Endothelial cell of umbilical vein (primary cell): Measurements from ENCODE around the gene GAB1. TPM values are rescaled to one million over a fixed set of nuclear protein-coding genes. Genes with fewer than 3 reads are reported as not detected.
A peak's percentile ranks its signal among the peaks of the same experiment; 100 is the strongest.

Source experiments
- BruUV-seq: library from RNA; stranded (reverse); fragments of 400-500 nt; replicated peaks from 2 replicates; lab custom pipeline; 2021; lab: Mats Ljungman, UMichigan
- CTCF ChIA-PET: fragments of 300-600, 350-600 bp; sonication (Branson Sonifier 250); formaldehyde crosslinking; loops from one replicate; lab custom pipeline; 2021; ENCODE audit warnings: antibody characterized with exemption, inconsistent platforms; lab: Charles Lee
- POLR2A ChIA-PET: fragments of 300-600, 350-600 bp; sonication (Branson Sonifier 250); formaldehyde crosslinking; loops from one replicate; lab custom pipeline; 2021; ENCODE audit warnings: antibody characterized with exemption, inconsistent platforms; lab: Charles Lee
- DNase-seq: peaks from one replicate; pipeline ENCODE4 v3.0.0-alpha.2; 2011; ENCODE audit warnings: low read depth, low spot score
- FAIRE-seq: peaks from 2 replicates; lab custom pipeline; 2011; peaks lifted over from hg19 to GRCh38; lab: Jason Lieb, UNC
- H2AFZ ChIP-seq: 2 replicates; pipeline ENCODE4 v1.6.0; 2012; ENCODE audit warnings: low read depth, low read length, control low read depth, inconsistent platforms
- H3K27ac ChIP-seq: 2 replicates; pipeline ENCODE4 v1.5.1; 2011; ENCODE audit warnings: low read depth, mild to moderate bottlenecking, control low read depth, low read length, moderate library complexity; ENCODE audit not compliant: insufficient read depth
- H3K27me3 ChIP-seq, 2 experiments: 2 replicates each; pipeline versions ENCODE4 v1.6.0 to v1.6.1; 2011; ENCODE audit warnings: low read length in 2 of 2, mixed read lengths in 1 of 2; ENCODE audit not compliant: control insufficient read depth in 2 of 2, insufficient read depth in 2 of 2
- H3K36me3 ChIP-seq, 2 experiments: 2 replicates in 1 of 2; 3 replicates in 1 of 2; pipeline ENCODE4 v1.5.1; 2011; ENCODE audit warnings: low read length in 2 of 2, mild to moderate bottlenecking in 1 of 2, moderate library complexity in 1 of 2; ENCODE audit not compliant: control insufficient read depth in 2 of 2, insufficient read depth in 2 of 2; ENCODE audit errors: extremely low read depth in 1 of 2
- H3K4me1 ChIP-seq: 3 replicates; pipeline ENCODE4 v1.5.1; 2011; ENCODE audit warnings: mild to moderate bottlenecking, low read length; ENCODE audit not compliant: control insufficient read depth, insufficient read depth; ENCODE audit errors: extremely low read depth
- H3K4me2 ChIP-seq: 2 replicates; pipeline ENCODE4 v1.6.1; 2011; ENCODE audit warnings: low read length, control low read depth, mixed read lengths; ENCODE audit not compliant: insufficient read depth
- H3K4me3 ChIP-seq, 3 experiments: fragments of 200-600 bp in 1 of 3; sonication (generic), shearing (Covaris generic) in 1 of 3; replicated peaks in 1 of 3; 2 replicates each; pipeline ENCODE4 v1.5.1; 2011 to 2016; ENCODE audit warnings: control low read depth in 3 of 3, low read length in 3 of 3, mild to moderate bottlenecking in 2 of 3, inconsistent platforms in 1 of 3, low read depth in 1 of 3, moderate library complexity in 1 of 3; ENCODE audit not compliant: insufficient read depth in 1 of 3
- H3K79me2 ChIP-seq: 2 replicates; pipeline ENCODE4 v1.6.0; 2012; ENCODE audit warnings: low read length, inconsistent platforms; ENCODE audit not compliant: control insufficient read depth, insufficient read depth
- H3K9ac ChIP-seq: replicated peaks from 2 replicates; pipeline ENCODE3; 2011; ENCODE audit warnings: low read length, control low read depth; ENCODE audit not compliant: insufficient read depth; ENCODE audit errors: extremely low read depth
- H3K9me1 ChIP-seq: replicated peaks from 3 replicates; pipeline ENCODE4 v1.6.0; 2011; ENCODE audit warnings: mild to moderate bottlenecking, low read length; ENCODE audit not compliant: control insufficient read depth, insufficient read depth; ENCODE audit errors: extremely low read depth
- H3K9me3 ChIP-seq: replicated peaks from 2 replicates; pipeline ENCODE4 v1.5.1; 2012; ENCODE audit warnings: low read length, inconsistent platforms; ENCODE audit not compliant: control insufficient read depth, insufficient read depth
- H4K20me1 ChIP-seq: replicated peaks from 2 replicates; pipeline ENCODE3; 2011; ENCODE audit warnings: mild to moderate bottlenecking, low read length; ENCODE audit not compliant: control insufficient read depth, insufficient read depth; ENCODE audit errors: extremely low read depth
- CTCF ChIP-seq, 2 donors: IDR thresholded peaks; 1 replicate in 1 of 2; 2 replicates in 1 of 2; pipeline ENCODE4 v1.5.1; 2011; ENCODE audit warnings: low read length in 2 of 2, mild to moderate bottlenecking in 2 of 2, moderate library complexity in 2 of 2, control low read depth in 1 of 2, inconsistent platforms in 1 of 2, low read depth in 1 of 2; ENCODE audit not compliant: insufficient read depth in 1 of 2; ENCODE audit errors: extremely low read depth in 1 of 2
- EZH2 ChIP-seq: IDR thresholded peaks from 2 replicates; pipeline ENCODE4 v1.6.1; 2012; ENCODE audit warnings: borderline replicate concordance, low read depth, mild to moderate bottlenecking, moderate library complexity, low read length, inconsistent platforms; ENCODE audit not compliant: severe bottlenecking
- FOS ChIP-seq: IDR thresholded peaks from 2 replicates; pipeline ENCODE4 v1.6.1; 2011; ENCODE audit warnings: mild to moderate bottlenecking, low read length, moderate library complexity, borderline replicate concordance; ENCODE audit not compliant: insufficient read depth
- GATA2 ChIP-seq: IDR thresholded peaks from 2 replicates; pipeline ENCODE4 v1.7.0; 2011; ENCODE audit warnings: low read depth, mild to moderate bottlenecking, moderate library complexity, mixed read lengths, low read length; ENCODE audit not compliant: insufficient read length, insufficient read depth
- JUN ChIP-seq: IDR thresholded peaks from 2 replicates; pipeline ENCODE4 v1.6.1; 2011; ENCODE audit warnings: borderline replicate concordance, low read depth; ENCODE audit not compliant: insufficient read length, insufficient read depth
- MAX ChIP-seq: IDR thresholded peaks from 2 replicates; pipeline ENCODE4 v1.6.1; 2011; ENCODE audit not compliant: insufficient read depth, insufficient read length
- POLR2AphosphoS5 ChIP-seq: IDR thresholded peaks from 2 replicates; pipeline ENCODE4 v1.6.1; 2012; ENCODE audit warnings: low read depth, mild to moderate bottlenecking, control low read depth, low read length, moderate library complexity; ENCODE audit not compliant: insufficient read depth
- dilution Hi-C: fragments of 300-500 bp; cut with MboI; formaldehyde crosslinking; loops from one replicate; pipeline ENCODE4 v1.15.0; 2019; ENCODE audit warnings: low sequenced_read_pairs; ENCODE audit not compliant: extremely low pct_ligation_motif_present
- intact Hi-C: fragments of 100-400 bp; cut with micrococcal nuclease; formaldehyde crosslinking; loops from one replicate; pipeline ENCODE4 v1.10.0; 2022
- polyA plus RNA-seq, 4 experiments: library from polyadenylated mRNA; depleted of rRNA in 3 of 4; stranded (reverse) in 3 of 4; unstranded in 1 of 4; fragments of >200 nt; gene quantifications; 2 replicates each; pipeline versions ENCODE4 v1.2.1 to v1.2.3, GENCODE V29; 2011 to 2012; ENCODE audit warnings: missing spikeins in 1 of 4
- total RNA-seq: library from RNA; stranded (reverse); gene quantifications from 2 replicates; pipeline ENCODE4 v1.2.3, GENCODE V29; 2021

Gene GAB1
- total and polyA plus RNA-seq, 2 donors (not counting 3 experiments of a cell fraction or from before 2014, with no cell fraction given) = 9.3 to 37.7 TPM

GRCh38 chr4:143351774-143352451 lies 15.2 kb downstream of the GAB1 start:
- intact Hi-C loops (no loop called here), dilution Hi-C loops (no loop called here)
- no peaks in the 10 kb centered on the region for H3K9me1 ChIP-seq
- H3K4me3 ChIP-seq = no peak overlapping the region
- BruUV-seq = no TSS peak
- peak overlapping the region; percentile 62 for H3K4me2 ChIP-seq
- POLR2A ChIA-PET = no interaction called here
- no peak overlapping the region for H2AFZ ChIP-seq
- no peaks in the 10 kb centered on the region for H3K9me3 ChIP-seq
- TF ChIP-seq POLR2AphosphoS5 (no peak), JUN (peak; percentile 68), CTCF (IDR thresholded peaks at IDR 0.05; ENCODE audit: extremely low read depth in 1 of 2, insufficient read depth in 1 of 2, low read depth in 1 of 2, low read length in 2 of 2) (no peak), GATA2 (no peak), MAX (no peak), EZH2 (no peak), FOS (peak; percentile 56)
- peaks cover 17% of the 10 kb centered on the region for H3K4me1 ChIP-seq
- CTCF ChIA-PET = interaction anchor here (0.6 to 1.5 kb wide), 8 partner anchors 8 to 50 kb away, joined by 3 to 13 read pairs (median 3); partner anchors contain the start of gene GAB1
- no peaks in the 10 kb centered on the region for H3K36me3 ChIP-seq
- peak overlapping the region; percentile 51 for H3K27ac ChIP-seq
- H3K9ac ChIP-seq = no peak overlapping the region
- peak; percentile 92 for DNase-seq
- peak; percentile 85 for FAIRE-seq
- no peaks in the 10 kb centered on the region for H3K27me3 ChIP-seq
- no peaks in the 10 kb centered on the region for H4K20me1 ChIP-seq
- H3K79me2 ChIP-seq = peaks cover 1% of the 10 kb centered on the region
